ENCODE results near the gene TMEM128.
"Not testable (repeated sequence)": the region's sequence is repeated elsewhere in the genome, so short reads cannot be mapped to it uniquely, and the experiment has no call there.

TMEM128 gene

GRCh38 chr4:4248885-4249203 lies 821 bp upstream of the TMEM128 start:
- no peaks in the 10 kb centered on the region for H4K20me1 ChIP-seq (ENCODE audit: insufficient read depth, low read length)
- TF ChIP-seq EZH2phosphoT487 (IDR thresholded peaks at IDR 0.05; ENCODE audit: low read depth), result no peak
- no peak for TF ChIP-seq CTCF (IDR thresholded peaks at IDR 0.05; ENCODE audit: low read depth, low read length)
- H3K79me2 ChIP-seq (ENCODE audit: low read length), result peaks cover 20% of the 10 kb centered on the region
- peak overlapping the region; percentile 88 for H3K4me3 ChIP-seq (ENCODE audit: low read length)
- peak overlapping the region; percentile 82; the same call in 1 of the 2 replicates for H2AFZ ChIP-seq (ENCODE audit: low read depth, low read length)
- H3K27me3 ChIP-seq (ENCODE audit: low read depth, low read length), result no peaks in the 10 kb centered on the region
- H3K4me1 ChIP-seq (ENCODE audit: low read length), result peaks cover 16% of the 10 kb centered on the region
- H3K4me2 ChIP-seq (ENCODE audit: low read length), result peak overlapping the region; percentile 94
- H3K27ac ChIP-seq (ENCODE audit: low read length), result peak overlapping the region; percentile 81
- peaks cover 13% of the 10 kb centered on the region for H3K36me3 ChIP-seq (replicated peaks; ENCODE audit: low read depth, low read length)
- H3K9me3 ChIP-seq (ENCODE audit: insufficient read depth, low read length), result no peaks in the 10 kb centered on the region
- H3K9ac ChIP-seq (ENCODE audit: low read length), result peak overlapping the region; percentile 81

- H4K20me1 ChIP-seq (ENCODE audit: insufficient read depth, low read length), result no peaks in the 10 kb centered on the region
- H3K9me3 ChIP-seq (ENCODE audit: insufficient read depth, low read length), result no peaks in the 10 kb centered on the region
- H3K36me3 ChIP-seq (replicated peaks; ENCODE audit: low read depth, low read length), result peaks cover 19% of the 10 kb centered on the region
- H3K4me1 ChIP-seq (ENCODE audit: low read length), result peaks cover 11% of the 10 kb centered on the region
- peak overlapping the region; percentile 81 for H3K9ac ChIP-seq (ENCODE audit: low read length)
- H3K27ac ChIP-seq (ENCODE audit: low read length), result peak overlapping the region; percentile 81
- TF ChIP-seq EZH2phosphoT487 (IDR thresholded peaks at IDR 0.05; ENCODE audit: low read depth), result no peak
- TF ChIP-seq CTCF (IDR thresholded peaks at IDR 0.05; ENCODE audit: low read depth, low read length), result no peak
- no peaks in the 10 kb centered on the region for H3K27me3 ChIP-seq (ENCODE audit: low read depth, low read length)
- H3K4me2 ChIP-seq (ENCODE audit: low read length), result peak overlapping the region; percentile 91
- peaks cover 20% of the 10 kb centered on the region for H3K79me2 ChIP-seq (ENCODE audit: low read length)
- H2AFZ ChIP-seq (ENCODE audit: low read depth, low read length), result peak overlapping the region; percentile 72
- H3K4me3 ChIP-seq (ENCODE audit: low read length), result peak overlapping the region; percentile 88
Measured at GRCh38 chr4:4247696-4248028, 361 bp downstream of the TMEM128 start.

DNA sequence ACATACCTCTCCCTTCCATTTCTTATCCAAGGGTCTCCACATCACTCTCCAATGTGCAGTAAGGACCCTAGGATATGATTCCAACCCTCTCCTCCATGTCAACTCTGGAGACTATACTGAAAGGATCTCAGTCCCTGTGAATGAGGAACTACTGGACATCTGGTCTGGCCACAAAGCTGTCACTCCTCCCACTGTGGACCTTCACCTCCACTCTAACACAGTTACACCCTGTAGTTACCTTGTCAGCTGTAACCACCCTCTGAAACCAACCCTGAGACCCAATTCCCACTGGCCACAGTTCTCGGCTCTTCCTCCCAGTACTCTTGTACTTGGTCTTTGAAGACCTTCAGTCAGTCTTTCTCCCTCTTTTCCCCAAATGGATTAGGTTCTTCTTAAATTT lies 2.9 kb downstream of the TMEM128 start:
- Histone ChIP-seq H2AFZ (ENCODE audit: low read depth, low read length) (no peak overlapping the region), H4K20me1 (ENCODE audit: insufficient read depth, low read length) (no peaks in the 10 kb centered on the region), H3K79me2 (ENCODE audit: low read length) (peaks cover 20% of the 10 kb centered on the region), H3K27ac (ENCODE audit: low read length) (no peak overlapping the region), H3K9ac (ENCODE audit: low read length) (no peak overlapping the region), H3K36me3 (replicated peaks; ENCODE audit: low read depth, low read length) (peaks cover 29% of the 10 kb centered on the region), H3K9me3 (ENCODE audit: insufficient read depth, low read length) (no peaks in the 10 kb centered on the region), H3K4me3 (ENCODE audit: low read length) (no peak overlapping the region), H3K27me3 (ENCODE audit: low read depth, low read length) (no peaks in the 10 kb centered on the region), H3K4me2 (ENCODE audit: low read length) (no peak overlapping the region), H3K4me1 (ENCODE audit: low read length) (peaks cover 11% of the 10 kb centered on the region)
- no peak for TF ChIP-seq CTCF (IDR thresholded peaks at IDR 0.05; ENCODE audit: low read depth, low read length)

- H3K4me3 ChIP-seq (ENCODE audit: low read length); H4K20me1 ChIP-seq (ENCODE audit: insufficient read depth, low read length); H3K4me1 ChIP-seq (ENCODE audit: low read length); H2AFZ ChIP-seq (ENCODE audit: low read depth, low read length); H3K9ac ChIP-seq (ENCODE audit: low read length); H3K79me2 ChIP-seq (ENCODE audit: low read length); H3K4me2 ChIP-seq (ENCODE audit: low read length); H3K27me3 ChIP-seq (ENCODE audit: low read depth, low read length); H3K9me3 ChIP-seq (ENCODE audit: insufficient read depth, low read length); H3K27ac ChIP-seq (ENCODE audit: low read length): not testable (repeated sequence)
- H3K36me3 ChIP-seq (replicated peaks; ENCODE audit: low read depth, low read length), result peaks cover 22% of the 10 kb centered on the region
Measured at GRCh38 chr4:4239551-4239950, 8.5 kb downstream of the TMEM128 start.

GRCh38 chr4:4233610-4234009 lies 14.4 kb downstream of the TMEM128 start:
- no peaks in the 10 kb centered on the region for H3K27me3 ChIP-seq (ENCODE audit: low read depth, low read length)
- no peak overlapping the region for H2AFZ ChIP-seq (ENCODE audit: low read depth, low read length)
- H3K79me2 ChIP-seq (ENCODE audit: low read length), result no peaks in the 10 kb centered on the region
- no peak overlapping the region for H3K9ac ChIP-seq (ENCODE audit: low read length)
- no peak overlapping the region for H3K27ac ChIP-seq (ENCODE audit: low read length)
- no peak overlapping the region for H3K4me3 ChIP-seq (ENCODE audit: low read length)
- no peaks in the 10 kb centered on the region for H3K36me3 ChIP-seq (replicated peaks; ENCODE audit: low read depth, low read length)
- no peaks in the 10 kb centered on the region for H3K9me3 ChIP-seq (ENCODE audit: insufficient read depth, low read length)
- H3K4me2 ChIP-seq (ENCODE audit: low read length), result no peak overlapping the region
- no peaks in the 10 kb centered on the region for H4K20me1 ChIP-seq (ENCODE audit: insufficient read depth, low read length)
- H3K4me1 ChIP-seq (ENCODE audit: low read length), result no peaks in the 10 kb centered on the region
- TF ChIP-seq EZH2phosphoT487 (IDR thresholded peaks at IDR 0.05; ENCODE audit: low read depth) (no peak), CTCF (IDR thresholded peaks at IDR 0.05; ENCODE audit: low read depth, low read length) (no peak)

All from OCI-LY3 (cell line).